SK-N-SH treated with all-trans-retinoic acid at 6 μM for 48 hours (cell line): ENCODE data around the gene EVI5.

Source experiments
- ATAC-seq: fragments of 200-7000 bp; cut with Tn5 transposase; 3 replicates; pipeline ENCODE4 v1.9.1; 2020; ENCODE audit warnings: mild to moderate bottlenecking, moderate library complexity
- BACH2 ChIP-seq: fragments of 250-450 bp; sonication (Bioruptor Pico); IDR thresholded peaks from 2 replicates; pipeline ENCODE4 v1.9.0; 2021; ENCODE audit warnings: mild to moderate bottlenecking, borderline replicate concordance
- CREB5 ChIP-seq: fragments of 250-450 bp; sonication (Bioruptor Pico); IDR thresholded peaks from 2 replicates; pipeline ENCODE4 v1.5.1; 2020; ENCODE audit warnings: low read depth, mild to moderate bottlenecking, moderate library complexity
- CSDC2 ChIP-seq: fragments of 250-450 bp; sonication (Bioruptor Pico); IDR thresholded peaks from 2 replicates; pipeline ENCODE4 v1.5.0; 2020; ENCODE audit warnings: mild to moderate bottlenecking, moderate library complexity
- ESRRG ChIP-seq: fragments of 250-450 bp; sonication (Bioruptor Pico); IDR thresholded peaks from 2 replicates; pipeline ENCODE4 v1.6.1; 2021; ENCODE audit warnings: mild to moderate bottlenecking
- GLIS3 ChIP-seq: fragments of 250-450 bp; sonication (Bioruptor Pico); IDR thresholded peaks from 2 replicates; pipeline ENCODE4 v1.5.0; 2020; ENCODE audit warnings: mild to moderate bottlenecking, moderate library complexity
- ISL1 ChIP-seq: fragments of 250-450 bp; sonication (Bioruptor Pico); IDR thresholded peaks from 2 replicates; pipeline ENCODE4 v2.1.2; 2022; ENCODE audit warnings: mild to moderate bottlenecking, moderate library complexity
- OSR1 ChIP-seq: fragments of 250-450 bp; sonication (Bioruptor Pico); IDR thresholded peaks from 2 replicates; pipeline ENCODE4 v1.8.0; 2022; ENCODE audit warnings: moderate library complexity, mild to moderate bottlenecking, inconsistent platforms
- PATZ1 ChIP-seq: fragments of 250-450 bp; sonication (Bioruptor Pico); IDR thresholded peaks from 2 replicates; pipeline ENCODE4 v1.8.0; 2020; ENCODE audit warnings: mild to moderate bottlenecking, moderate library complexity, borderline replicate concordance
- PPARA ChIP-seq: fragments of 250-450 bp; sonication (Bioruptor Pico); IDR thresholded peaks from 2 replicates; pipeline ENCODE4 v1.5.0; 2020; ENCODE audit warnings: mild to moderate bottlenecking, borderline replicate concordance
- RARB ChIP-seq: fragments of 250-450 bp; sonication (Bioruptor Pico); IDR thresholded peaks from 2 replicates; pipeline ENCODE4 v1.8.0; 2021; ENCODE audit warnings: mild to moderate bottlenecking, moderate library complexity
- SNAI2 ChIP-seq: fragments of 250-450 bp; sonication (Bioruptor Pico); IDR thresholded peaks from 2 replicates; pipeline ENCODE4 v1.5.0; 2020; ENCODE audit warnings: mild to moderate bottlenecking, moderate library complexity
- TCF4 ChIP-seq: fragments of 250-450 bp; sonication (Bioruptor Pico); IDR thresholded peaks from 2 replicates; pipeline ENCODE4 v1.8.0; 2021; ENCODE audit warnings: mild to moderate bottlenecking, moderate library complexity, borderline replicate concordance
- TSHZ2 ChIP-seq: fragments of 250-450 bp; sonication (Bioruptor Pico); IDR thresholded peaks from 2 replicates; pipeline ENCODE4 v1.5.0; 2020; ENCODE audit warnings: mild to moderate bottlenecking, moderate library complexity
- ZC3H10 ChIP-seq: fragments of 250-450 bp; sonication (Bioruptor Pico); IDR thresholded peaks from 2 replicates; pipeline ENCODE4 v1.5.1; 2021; ENCODE audit warnings: mild to moderate bottlenecking, moderate library complexity
- ZFP3 ChIP-seq: fragments of 250-450 bp; sonication (Bioruptor Pico); IDR thresholded peaks from 2 replicates; pipeline ENCODE4 v1.5.0; 2020; ENCODE audit warnings: mild to moderate bottlenecking, moderate library complexity
- ZFP30 ChIP-seq: fragments of 450-650 bp; formaldehyde crosslinking; IDR thresholded peaks from 2 replicates; pipeline ENCODE4 v1.5.0; 2022; ENCODE audit warnings: mild to moderate bottlenecking, moderate library complexity
- ZNF70 ChIP-seq: fragments of 450-650 bp; formaldehyde crosslinking; IDR thresholded peaks from 2 replicates; pipeline ENCODE4 v1.5.0; 2020; ENCODE audit warnings: mild to moderate bottlenecking, moderate library complexity
- ZNF8 ChIP-seq: fragments of 450-650 bp; formaldehyde crosslinking; IDR thresholded peaks from 2 replicates; pipeline ENCODE4 v1.5.0; 2020; ENCODE audit warnings: mild to moderate bottlenecking, moderate library complexity
- TF ChIP-seq, protein P1 (sequence below): fragments of 250-450 bp; sonication (Bioruptor Pico); IDR thresholded peaks from 2 replicates; pipeline ENCODE4 v1.5.1; 2021; ENCODE audit warnings: mild to moderate bottlenecking, moderate library complexity
- TF ChIP-seq, protein P2 (sequence below): fragments of 250-450 bp; sonication (Bioruptor Pico); IDR thresholded peaks from 2 replicates; pipeline ENCODE4 v1.8.0; 2021; ENCODE audit warnings: low read depth, mild to moderate bottlenecking, moderate library complexity, borderline replicate concordance

Gene EVI5

GRCh38 chr1:92543131-92544055, 241.5 kb downstream of the EVI5 start:
- no peak for ATAC-seq

GRCh38 chr1:92538413-92539061, 246.4 kb downstream of the EVI5 start:
- no peak for TF ChIP-seq BACH2 (CRISPR knock-in tag)
- no peak for TF ChIP-seq CREB5
- TF ChIP-seq ISL1 = no peak
- TF ChIP-seq ESRRG = no peak
- TF ChIP-seq GLIS3 (CRISPR knock-in tag) = no peak
- TF ChIP-seq, protein P1, sequence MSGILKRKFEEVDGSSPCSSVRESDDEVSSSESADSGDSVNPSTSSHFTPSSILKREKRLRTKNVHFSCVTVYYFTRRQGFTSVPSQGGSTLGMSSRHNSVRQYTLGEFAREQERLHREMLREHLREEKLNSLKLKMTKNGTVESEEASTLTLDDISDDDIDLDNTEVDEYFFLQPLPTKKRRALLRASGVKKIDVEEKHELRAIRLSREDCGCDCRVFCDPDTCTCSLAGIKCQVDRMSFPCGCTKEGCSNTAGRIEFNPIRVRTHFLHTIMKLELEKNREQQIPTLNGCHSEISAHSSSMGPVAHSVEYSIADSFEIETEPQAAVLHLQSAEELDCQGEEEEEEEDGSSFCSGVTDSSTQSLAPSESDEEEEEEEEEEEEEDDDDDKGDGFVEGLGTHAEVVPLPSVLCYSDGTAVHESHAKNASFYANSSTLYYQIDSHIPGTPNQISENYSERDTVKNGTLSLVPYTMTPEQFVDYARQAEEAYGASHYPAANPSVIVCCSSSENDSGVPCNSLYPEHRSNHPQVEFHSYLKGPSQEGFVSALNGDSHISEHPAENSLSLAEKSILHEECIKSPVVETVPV (CRISPR knock-in tag) = no peak
- TF ChIP-seq TSHZ2 = no peak
- no peak for TF ChIP-seq CSDC2 (CRISPR knock-in tag)
- no peak for TF ChIP-seq ZNF8 (CRISPR knock-in tag)
- peak; percentile 39 for ATAC-seq

More at GRCh38 chr1:92543131-92544055, 241.5 kb downstream of the EVI5 start:
- TF ChIP-seq TSHZ2 = no peak
- TF ChIP-seq GLIS3 (CRISPR knock-in tag) = no peak
- no peak for TF ChIP-seq CSDC2 (CRISPR knock-in tag)
- no peak for TF ChIP-seq SNAI2 (CRISPR knock-in tag)
- TF ChIP-seq TCF4 (CRISPR knock-in tag) = no peak
- TF ChIP-seq RARB (CRISPR knock-in tag) = no peak
- TF ChIP-seq ZFP30 (CRISPR knock-in tag) = no peak
- no peak for TF ChIP-seq BACH2 (CRISPR knock-in tag)
- TF ChIP-seq, protein P2, sequence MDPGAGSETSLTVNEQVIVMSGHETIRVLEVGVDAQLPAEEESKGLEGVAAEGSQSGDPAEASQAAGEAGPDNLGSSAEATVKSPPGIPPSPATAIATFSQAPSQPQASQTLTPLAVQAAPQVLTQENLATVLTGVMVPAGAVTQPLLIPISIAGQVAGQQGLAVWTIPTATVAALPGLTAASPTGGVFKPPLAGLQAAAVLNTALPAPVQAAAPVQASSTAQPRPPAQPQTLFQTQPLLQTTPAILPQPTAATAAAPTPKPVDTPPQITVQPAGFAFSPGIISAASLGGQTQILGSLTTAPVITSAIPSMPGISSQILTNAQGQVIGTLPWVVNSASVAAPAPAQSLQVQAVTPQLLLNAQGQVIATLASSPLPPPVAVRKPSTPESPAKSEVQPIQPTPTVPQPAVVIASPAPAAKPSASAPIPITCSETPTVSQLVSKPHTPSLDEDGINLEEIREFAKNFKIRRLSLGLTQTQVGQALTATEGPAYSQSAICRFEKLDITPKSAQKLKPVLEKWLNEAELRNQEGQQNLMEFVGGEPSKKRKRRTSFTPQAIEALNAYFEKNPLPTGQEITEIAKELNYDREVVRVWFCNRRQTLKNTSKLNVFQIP (CRISPR knock-in tag) = no peak
- TF ChIP-seq ZNF70 = no peak
- no peak for TF ChIP-seq OSR1 (CRISPR knock-in tag)
- TF ChIP-seq ZC3H10 (CRISPR knock-in tag) = no peak
- TF ChIP-seq PATZ1 (CRISPR knock-in tag) = no peak
- no peak for TF ChIP-seq ESRRG
- TF ChIP-seq ZFP3 = no peak
- no peak for TF ChIP-seq PPARA (CRISPR knock-in tag)
